Mesodermal cell (in vitro differentiated cells): ENCODE results near the gene CHERP.
A peak's percentile ranks its signal among the peaks of the same experiment; 100 is the strongest.
"Not testable (repeated sequence)": the region's sequence is repeated elsewhere in the genome, so short reads cannot be mapped to it uniquely, and the experiment has no call there.

Source experiments
- H3K27ac ChIP-seq: 2 replicates; pipeline ENCODE4 v1.7.0; 2013; ENCODE audit warnings: mild to moderate bottlenecking, low read depth, low read length, moderate library complexity; ENCODE audit not compliant: severe bottlenecking
- H3K36me3 ChIP-seq: 2 replicates; pipeline ENCODE4 v1.7.1; 2013; ENCODE audit warnings: mild to moderate bottlenecking, low read length, moderate library complexity; ENCODE audit not compliant: control insufficient read depth, insufficient read depth
- H3K4me1 ChIP-seq: one replicate; pipeline ENCODE4 v1.7.1; 2013; ENCODE audit warnings: mild to moderate bottlenecking, low read length; ENCODE audit not compliant: insufficient read depth, control insufficient read depth, poor library complexity, severe bottlenecking
- H3K4me3 ChIP-seq: 2 replicates; pipeline ENCODE4 v1.7.0; 2013; ENCODE audit warnings: low read length, control low read depth, mild to moderate bottlenecking; ENCODE audit not compliant: insufficient read depth, poor library complexity, severe bottlenecking; ENCODE audit errors: extremely low read depth
- H3K9me3 ChIP-seq: 2 replicates; pipeline ENCODE4 v1.7.1; 2013; ENCODE audit warnings: mild to moderate bottlenecking, low read length, moderate library complexity; ENCODE audit not compliant: control insufficient read depth
- WGBS, 2 experiments: methylation state at CpG; one replicate each; pipeline ENCODE4 v1.1.5; 2013; ENCODE audit warnings: missing lambda C conversion rate in 2 of 2; ENCODE audit not compliant: insufficient coverage in 2 of 2; 5-methylcytosine and 5-hydroxymethylcytosine counted together

The CHERP gene

DNA sequence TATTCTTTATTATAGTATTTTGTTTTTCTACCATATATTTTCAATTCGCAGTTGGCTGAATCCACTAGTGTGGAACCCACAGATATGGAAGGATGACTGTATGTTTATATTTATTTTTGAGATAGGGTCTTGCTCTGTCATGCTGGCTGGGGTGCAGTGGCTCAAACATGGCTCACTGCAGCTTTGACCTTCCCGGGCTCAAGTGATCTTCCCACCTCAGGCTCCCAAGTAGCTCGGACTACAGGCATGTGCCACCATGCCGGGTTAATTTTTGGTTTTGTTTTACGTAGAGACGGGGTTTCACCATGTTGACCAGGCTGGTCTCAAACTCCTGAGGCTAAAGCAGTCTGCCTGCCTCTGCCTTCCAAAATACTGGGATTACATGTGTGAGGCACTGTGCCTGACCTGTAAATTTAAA is 20.4 kb upstream of the CHERP start:
- Histone ChIP-seq H3K4me3 (no peak overlapping the region), H3K4me1 (peaks cover 7% of the 10 kb centered on the region), H3K27ac (no peak overlapping the region), H3K36me3 (peaks cover 86% of the 10 kb centered on the region), H3K9me3 (no peaks in the 10 kb centered on the region)
- 97 to 99% methylated on average over 5 of the region's 6 CpGs for WGBS, 2 experiments

DNA sequence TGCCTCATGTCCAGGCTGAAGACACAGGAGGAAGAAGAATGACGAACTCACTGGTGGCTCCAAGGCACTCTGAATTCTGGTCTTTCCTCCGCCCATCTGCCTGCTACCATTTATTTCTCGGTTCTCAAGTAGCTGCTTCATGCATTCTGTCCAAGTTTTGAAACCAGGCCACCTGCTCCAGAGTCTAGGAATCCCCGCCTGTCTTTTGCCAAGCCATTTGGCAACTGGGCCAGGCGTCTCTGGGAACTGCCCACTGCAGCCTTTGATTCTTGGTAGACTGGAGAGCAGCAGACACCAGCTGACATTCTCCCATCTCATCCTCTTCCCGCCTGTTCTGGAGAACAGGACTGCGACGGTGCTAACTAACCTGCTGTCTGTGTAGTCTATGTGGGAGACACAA is 19.1 kb upstream of the CHERP start:
- Histone ChIP-seq H3K27ac (no peak overlapping the region), H3K4me3 (no peak overlapping the region), H3K9me3 (no peaks in the 10 kb centered on the region), H3K36me3 (peaks cover 79% of the 10 kb centered on the region), H3K4me1 (peaks cover 7% of the 10 kb centered on the region)
- WGBS, 2 experiments, result 97 to 98% methylated on average over 4 to 5 of the region's 8 CpGs

DNA sequence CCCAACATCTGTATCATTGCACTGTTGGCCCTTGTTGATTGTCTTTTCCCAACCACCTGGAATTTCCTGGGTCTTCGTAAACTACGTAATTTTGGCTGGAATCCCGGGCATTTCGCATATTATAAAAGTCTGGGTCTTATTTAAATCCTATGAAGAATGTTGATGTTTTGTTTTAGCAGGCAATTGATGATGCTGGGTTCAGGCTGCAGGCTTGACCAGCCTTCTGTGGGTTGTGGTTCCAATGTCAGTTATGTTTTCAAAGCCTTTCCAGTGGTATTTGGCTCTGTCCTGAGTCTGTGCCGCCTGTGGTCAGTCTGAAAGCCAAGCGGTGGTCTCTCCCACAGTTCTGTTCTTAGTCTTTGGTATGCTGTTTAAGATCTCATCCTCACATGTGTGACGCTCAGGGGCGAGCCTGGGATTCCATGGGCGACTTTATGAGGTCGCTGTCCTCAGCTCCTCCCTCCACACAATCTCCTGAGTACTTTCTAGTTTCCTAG is 17.6 kb upstream of the CHERP start:
- Histone ChIP-seq H3K4me3 (no peak overlapping the region), H3K9me3 (no peaks in the 10 kb centered on the region), H3K27ac (peak overlapping the region; percentile 31), H3K36me3 (peaks cover 73% of the 10 kb centered on the region), H3K4me1 (peaks cover 7% of the 10 kb centered on the region)
- WGBS, 2 experiments, result 88 to 97% methylated on average over 8 to 10 of the region's 10 CpGs

DNA sequence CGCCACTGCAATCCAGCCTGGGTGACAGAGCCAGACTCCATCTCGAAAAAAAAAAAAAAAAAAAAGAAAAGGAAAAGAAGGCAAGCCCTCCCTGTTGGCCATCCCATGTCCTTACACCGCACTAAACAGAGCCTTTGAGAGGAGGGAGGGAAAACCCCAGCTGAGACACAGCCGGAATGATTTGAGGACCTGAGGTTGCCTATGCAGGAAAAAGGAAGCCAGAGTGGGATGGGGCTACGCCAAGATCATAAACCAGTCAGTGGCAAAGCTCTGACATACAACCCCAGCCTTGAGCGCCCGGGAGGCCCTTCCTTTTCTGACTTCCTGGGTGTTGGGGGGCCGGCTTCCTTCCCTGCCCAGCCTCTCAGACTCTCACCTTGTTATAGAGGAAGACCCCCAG is 12.5 kb upstream of the CHERP start:
- no peak overlapping the region for H3K27ac ChIP-seq
- whole genome bisulfite sequencing, 2 experiments, result 86 to 96% methylated on average over 5 to 6 of the region's 8 CpGs
- no peaks in the 10 kb centered on the region for H3K9me3 ChIP-seq
- peaks cover 66% of the 10 kb centered on the region for H3K36me3 ChIP-seq
- H3K4me1 ChIP-seq, result peaks cover 1% of the 10 kb centered on the region
- H3K4me3 ChIP-seq, result no peak overlapping the region

DNA sequence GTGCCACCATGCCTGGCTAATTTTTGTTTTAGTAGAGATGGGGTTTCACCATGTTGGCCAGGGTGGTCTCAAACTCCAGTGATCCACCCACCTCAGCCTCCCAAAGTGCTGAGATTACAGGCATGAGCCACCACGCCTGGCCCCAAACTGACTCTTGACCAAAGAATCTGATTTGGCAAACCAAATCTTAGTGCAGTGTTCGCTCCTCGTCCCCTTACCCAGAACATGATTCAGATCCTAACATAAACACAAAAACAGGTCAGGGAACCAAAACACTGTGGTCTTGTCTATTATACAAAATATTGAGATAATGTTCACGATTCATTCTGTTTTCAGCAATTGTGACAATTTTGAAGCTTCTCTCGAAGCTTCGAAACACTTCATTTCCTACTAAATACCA is 9.7 kb upstream of the CHERP start:
- H3K27ac ChIP-seq, H3K4me3 ChIP-seq, H3K4me1 ChIP-seq, H3K9me3 ChIP-seq: not testable (repeated sequence)
- peaks cover 51% of the 10 kb centered on the region for H3K36me3 ChIP-seq
- 100% methylated on average over 1 of the region's 6 CpGs for WGBS, 2 experiments

DNA sequence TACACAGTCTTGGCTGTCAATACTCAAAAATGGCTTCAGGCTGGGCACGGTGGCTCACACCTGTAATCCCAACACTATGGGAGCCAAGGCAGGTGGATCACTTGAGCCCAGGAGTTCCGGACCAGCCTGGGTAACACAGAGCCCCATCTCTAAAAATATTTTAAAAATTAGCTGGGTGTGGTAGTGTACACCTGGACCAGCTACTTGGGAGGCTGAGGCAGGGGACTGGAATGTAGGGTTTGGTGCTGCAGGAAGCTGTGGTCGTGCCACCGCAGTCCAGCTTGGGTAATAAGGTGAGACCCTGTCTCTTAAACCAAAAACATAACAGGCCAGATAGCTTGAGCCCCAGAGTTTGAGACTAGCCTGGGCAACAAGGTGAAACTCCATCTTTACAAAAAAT is 6.7 kb upstream of the CHERP start:
- H3K27ac ChIP-seq, result no peak overlapping the region
- WGBS, 2 experiments, result 80 to 100% methylated on average over 2 to 3 of the region's 4 CpGs
- H3K36me3 ChIP-seq, result peaks cover 35% of the 10 kb centered on the region

DNA sequence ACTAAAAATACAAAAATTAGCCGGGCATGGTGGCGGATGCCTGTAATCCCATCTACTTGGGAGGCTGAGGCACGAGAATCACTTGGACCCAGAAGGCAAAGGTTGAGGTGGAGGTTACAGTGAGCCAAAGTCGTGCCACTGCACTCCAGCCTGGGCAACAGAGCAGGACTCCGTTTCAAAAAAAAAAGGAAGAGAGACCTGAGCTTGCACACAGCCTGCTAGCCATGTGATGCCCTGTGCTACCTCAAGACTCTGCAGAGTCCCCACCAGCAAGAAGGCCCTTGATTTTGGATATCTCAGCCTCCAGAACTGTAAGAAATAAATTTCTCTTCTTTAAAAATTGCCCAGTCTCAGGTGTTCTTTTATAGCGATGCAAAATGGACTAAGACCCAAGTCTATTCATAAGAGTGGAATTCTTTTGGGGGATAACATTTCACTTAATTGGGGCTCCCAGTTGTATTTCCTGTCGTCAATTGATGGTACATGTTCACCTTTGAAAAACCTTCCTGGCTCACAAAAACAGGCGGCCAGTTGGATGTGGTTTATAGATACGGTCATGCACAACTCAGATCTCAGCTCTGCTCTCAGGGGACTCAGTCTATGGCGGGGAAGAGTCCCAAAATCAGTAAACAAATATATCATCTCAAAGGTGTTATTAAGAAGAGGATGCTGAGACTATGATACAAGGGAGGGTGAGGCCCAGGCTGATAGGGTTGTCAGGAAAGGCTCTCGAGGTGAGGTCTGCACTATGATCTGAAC is 2.4 kb upstream of the CHERP start:
- Histone ChIP-seq H3K27ac (no peak overlapping the region), H3K9me3 (no peaks in the 10 kb centered on the region), H3K36me3 (peaks cover 15% of the 10 kb centered on the region), H3K4me1 (peaks cover 13% of the 10 kb centered on the region), H3K4me3 (no peak overlapping the region)
- 97 to 98% methylated on average over 7 to 9 of the region's 11 CpGs for WGBS, 2 experiments

More for the DNA sequence above, 6.7 kb upstream of the CHERP start:
- Histone ChIP-seq H3K4me3 (no peak overlapping the region), H3K9me3 (no peaks in the 10 kb centered on the region), H3K4me1 (no peaks in the 10 kb centered on the region)

DNA sequence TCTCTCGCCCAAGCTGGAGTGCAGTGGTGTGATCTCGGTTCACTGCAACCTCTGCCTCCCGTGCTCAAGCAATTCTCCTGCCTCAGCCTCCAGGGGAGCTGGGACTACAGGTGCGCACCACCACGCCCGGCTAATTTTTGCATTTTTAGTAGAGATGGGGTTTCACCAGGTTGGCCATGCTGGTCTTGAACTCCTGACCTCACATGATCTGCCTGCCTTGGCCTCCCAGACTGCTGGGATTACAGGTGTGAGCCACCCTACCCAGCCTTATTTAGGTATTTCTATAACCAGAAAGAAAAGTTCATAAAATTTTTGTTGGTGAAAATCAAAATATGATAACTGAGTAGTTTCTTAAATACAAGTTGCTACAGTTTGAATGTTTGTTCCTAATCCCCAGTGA is 1.5 kb upstream of the CHERP start:
- H3K27ac ChIP-seq, H3K9me3 ChIP-seq: not testable (repeated sequence)
- H3K4me1 ChIP-seq, result peaks cover 14% of the 10 kb centered on the region
- H3K4me3 ChIP-seq, result peak overlapping the region; percentile 98
- H3K36me3 ChIP-seq, result peaks cover 22% of the 10 kb centered on the region
- WGBS, 2 experiments, result 79 to 100% methylated on average over 4 of the region's 6 CpGs

DNA sequence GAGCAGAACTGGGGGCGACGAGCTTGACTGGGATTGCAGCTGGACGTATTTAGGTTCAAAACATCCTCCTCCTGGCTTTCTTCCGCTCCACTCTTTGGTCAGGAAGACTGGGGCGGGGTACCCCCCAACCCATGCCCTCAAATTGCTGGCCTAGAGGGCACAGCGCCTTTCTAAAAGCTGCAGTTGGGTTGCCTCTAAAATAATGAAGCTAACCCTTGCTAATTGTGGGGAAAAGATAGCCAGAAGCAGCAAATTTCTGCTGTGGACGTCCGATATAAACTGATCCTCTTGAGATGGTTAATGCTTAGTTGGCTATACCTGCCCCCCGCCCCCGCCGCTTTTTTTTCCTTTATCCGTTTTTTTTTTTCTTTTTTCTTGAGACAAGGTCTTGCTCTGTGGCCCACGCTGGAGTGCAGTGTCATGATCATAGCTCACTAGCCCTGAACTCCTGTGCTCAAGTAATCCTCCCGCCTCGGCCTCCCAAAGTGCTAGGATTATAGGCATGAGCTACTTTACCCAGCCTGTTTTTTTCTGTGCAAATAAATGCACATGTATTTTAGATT is 754 bp upstream of the CHERP start:
- peaks cover 14% of the 10 kb centered on the region for H3K4me1 ChIP-seq
- H3K9me3 ChIP-seq, result no peaks in the 10 kb centered on the region
- peak overlapping the region; percentile 82 for H3K27ac ChIP-seq
- peak overlapping the region; percentile 98 for H3K4me3 ChIP-seq
- peaks cover 30% of the 10 kb centered on the region for H3K36me3 ChIP-seq
- 13% methylated on average over 11 to 15 of the region's 15 CpGs for WGBS, 2 experiments

DNA sequence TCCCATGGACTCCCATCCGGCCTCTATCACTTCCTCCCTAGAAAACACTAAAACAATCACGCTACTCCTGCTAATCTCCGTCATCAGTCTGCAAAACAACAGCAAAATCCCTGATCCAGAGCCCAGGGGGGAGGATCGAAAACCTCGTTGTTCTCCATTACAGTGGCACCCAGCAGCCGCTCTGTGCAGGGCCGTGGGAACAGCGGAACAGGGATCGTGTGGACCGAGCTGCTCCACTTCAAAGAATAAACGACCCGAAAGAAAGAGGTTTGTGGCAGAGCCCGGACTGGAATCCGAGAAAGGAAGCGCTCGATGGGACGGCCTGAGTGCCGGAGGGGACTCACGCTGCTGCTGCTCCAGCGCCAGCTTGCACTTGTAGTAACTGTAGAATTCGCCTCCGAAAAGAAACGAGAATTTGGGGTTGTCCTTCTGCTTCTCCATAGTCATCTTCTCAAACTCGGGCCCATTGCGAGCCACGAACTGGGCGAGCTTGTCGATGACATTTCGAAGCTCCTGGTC is 652 bp downstream of the CHERP start:
- 2 to 3% methylated on average over 27 to 29 of the region's 29 CpGs for whole genome bisulfite sequencing, 2 experiments
- H3K9me3 ChIP-seq, result no peaks in the 10 kb centered on the region
- peak overlapping the region; percentile 82 for H3K27ac ChIP-seq
- peaks cover 14% of the 10 kb centered on the region for H3K4me1 ChIP-seq
- peaks cover 44% of the 10 kb centered on the region for H3K36me3 ChIP-seq
- H3K4me3 ChIP-seq, result peak overlapping the region; percentile 98

DNA sequence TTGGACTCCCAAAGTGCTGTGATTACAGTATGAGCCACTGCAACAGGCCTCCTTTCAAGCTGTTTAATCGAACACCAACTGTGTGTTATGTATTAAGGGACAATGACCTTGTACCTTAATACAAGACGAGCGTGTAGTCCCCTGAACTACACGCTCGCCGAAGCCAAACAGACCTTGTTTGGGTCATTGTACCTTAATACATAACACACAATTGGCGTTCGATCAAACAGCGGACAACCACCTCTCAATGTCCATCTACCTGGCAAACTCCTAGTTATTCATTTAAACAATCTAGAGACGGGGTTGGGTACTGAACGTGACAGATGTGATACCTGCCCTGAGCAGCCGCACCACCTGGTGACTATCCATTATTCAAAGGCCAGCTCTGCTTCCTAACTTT is 1.3 kb downstream of the CHERP start:
- Histone ChIP-seq H3K4me3 (peak overlapping the region; percentile 98), H3K9me3 (no peaks in the 10 kb centered on the region), H3K36me3 (peaks cover 50% of the 10 kb centered on the region), H3K27ac (no peak overlapping the region), H3K4me1 (peaks cover 14% of the 10 kb centered on the region)
- 89 to 91% methylated on average over 7 to 9 of the region's 12 CpGs for WGBS, 2 experiments
